HAP-1 (cell line): ENCODE data around the gene TSHB.

Experiments
- DNase-seq, 2 experiments: peaks; one replicate each; pipeline ENCODE4 v3.0.0-alpha.2; 2016 to 2020; ENCODE audit warnings: low spot score in 2 of 2
- H3K27me3 ChIP-seq: fragments of 250-450 bp; sonication (Bioruptor Pico); 2 replicates; pipeline ENCODE4 v1.5.1; 2020; ENCODE audit warnings: low read depth, mild to moderate bottlenecking, moderate library complexity
- H3K36me3 ChIP-seq: fragments of 250-450 bp; sonication (Bioruptor Pico); replicated peaks from 2 replicates; pipeline ENCODE4 v1.5.1; 2020; ENCODE audit warnings: mild to moderate bottlenecking
- H3K4me1 ChIP-seq: fragments of 250-450 bp; sonication (Bioruptor Pico); 2 replicates; pipeline ENCODE4 v1.5.1; 2020; ENCODE audit warnings: mild to moderate bottlenecking
- H3K4me3 ChIP-seq: fragments of 250-450 bp; sonication (Bioruptor Pico); 2 replicates; pipeline ENCODE4 v1.5.1; 2020; ENCODE audit warnings: mild to moderate bottlenecking, moderate library complexity
- H3K9me3 ChIP-seq: fragments of 250-450 bp; sonication (Bioruptor Pico); 2 replicates; pipeline ENCODE4 v1.5.1; 2020; ENCODE audit warnings: mild to moderate bottlenecking, moderate library complexity
- in situ Hi-C: fragments of 300-500 bp; cut with MboI; formaldehyde crosslinking; loops from 3 replicates; pipeline ENCODE4 v1.14.3; 2020; ENCODE audit warnings: low sequenced_read_pairs, inconsistent platforms, mixed read lengths

The TSHB gene

GRCh38 chr1:115067161-115067859, 37.7 kb downstream of the TSHB start:
- Histone ChIP-seq H3K9me3 (no peaks in the 10 kb centered on the region), H3K36me3 (no peaks in the 10 kb centered on the region), H3K4me1 (peaks cover 9% of the 10 kb centered on the region), H3K4me3 (no peak overlapping the region), H3K27me3 (no peaks in the 10 kb centered on the region)
- in situ Hi-C loops: no loop called here
- DNase-seq: no peak

GRCh38 chr1:115068826-115069585, 39.4 kb downstream of the TSHB start:
- H3K27me3 ChIP-seq: no peaks in the 10 kb centered on the region
- H3K4me1 ChIP-seq: peaks cover 9% of the 10 kb centered on the region
- no peaks in the 10 kb centered on the region for H3K36me3 ChIP-seq
- in situ Hi-C loops: no loop called here
- no peak for DNase-seq
- no peak overlapping the region for H3K4me3 ChIP-seq
- no peaks in the 10 kb centered on the region for H3K9me3 ChIP-seq

GRCh38 chr1:115069659-115070308, 40.2 kb downstream of the TSHB start:
- no peak for DNase-seq
- H3K36me3 ChIP-seq: no peaks in the 10 kb centered on the region
- no peaks in the 10 kb centered on the region for H3K9me3 ChIP-seq
- H3K4me3 ChIP-seq: no peak overlapping the region
- H3K27me3 ChIP-seq: no peaks in the 10 kb centered on the region
- in situ Hi-C loops: no loop called here
- peaks cover 9% of the 10 kb centered on the region for H3K4me1 ChIP-seq

GRCh38 chr1:115071012-115071664, 41.5 kb downstream of the TSHB start:
- Histone ChIP-seq H3K9me3 (no peaks in the 10 kb centered on the region), H3K36me3 (no peaks in the 10 kb centered on the region), H3K4me3 (no peak overlapping the region), H3K4me1 (peaks cover 9% of the 10 kb centered on the region), H3K27me3 (no peaks in the 10 kb centered on the region)
- DNase-seq: no peak
- in situ Hi-C loops: no loop called here

GRCh38 chr1:115073298-115074087, 43.9 kb downstream of the TSHB start:
- peaks cover 9% of the 10 kb centered on the region for H3K4me1 ChIP-seq
- no peaks in the 10 kb centered on the region for H3K27me3 ChIP-seq
- H3K36me3 ChIP-seq: no peaks in the 10 kb centered on the region
- H3K4me3 ChIP-seq: no peak overlapping the region
- H3K9me3 ChIP-seq: no peaks in the 10 kb centered on the region
- DNase-seq: no peak
- in situ Hi-C loops: no loop called here

GRCh38 chr1:115074839-115075534, 45.4 kb downstream of the TSHB start:
- no peaks in the 10 kb centered on the region for H3K27me3 ChIP-seq
- no peak overlapping the region for H3K4me3 ChIP-seq
- no peaks in the 10 kb centered on the region for H3K9me3 ChIP-seq
- DNase-seq: no peak
- no peaks in the 10 kb centered on the region for H3K36me3 ChIP-seq
- peaks cover 9% of the 10 kb centered on the region for H3K4me1 ChIP-seq
- in situ Hi-C loops: no loop called here

- Histone ChIP-seq H3K9me3 (no peaks in the 10 kb centered on the region), H3K36me3 (no peaks in the 10 kb centered on the region), H3K4me3 (no peak overlapping the region), H3K27me3 (no peaks in the 10 kb centered on the region), H3K4me1 (no peaks in the 10 kb centered on the region)
- no peak for DNase-seq
- in situ Hi-C loops: no loop called here
Observed at GRCh38 chr1:115076384-115076915, 46.8 kb downstream of the TSHB start.

- H3K4me1 ChIP-seq: no peaks in the 10 kb centered on the region
- DNase-seq: no peak
- no peaks in the 10 kb centered on the region for H3K27me3 ChIP-seq
- H3K9me3 ChIP-seq: no peaks in the 10 kb centered on the region
- H3K36me3 ChIP-seq: no peaks in the 10 kb centered on the region
- no peak overlapping the region for H3K4me3 ChIP-seq
- in situ Hi-C loops: no loop called here
Observed at GRCh38 chr1:115077286-115077983, 47.8 kb downstream of the TSHB start.

GRCh38 chr1:115077984-115078330, 48.3 kb downstream of the TSHB start:
- H3K27me3 ChIP-seq: no peaks in the 10 kb centered on the region
- H3K36me3 ChIP-seq: no peaks in the 10 kb centered on the region
- H3K4me3 ChIP-seq: no peak overlapping the region
- no peaks in the 10 kb centered on the region for H3K4me1 ChIP-seq
- DNase-seq: no peak
- in situ Hi-C loops: no loop called here
- H3K9me3 ChIP-seq: no peaks in the 10 kb centered on the region

- Histone ChIP-seq H3K4me1 (no peaks in the 10 kb centered on the region), H3K4me3 (no peak overlapping the region), H3K9me3 (no peaks in the 10 kb centered on the region), H3K36me3 (no peaks in the 10 kb centered on the region), H3K27me3 (no peaks in the 10 kb centered on the region)
- in situ Hi-C loops: no loop called here
- DNase-seq: no peak
Observed at GRCh38 chr1:115078708-115079107, 49.1 kb downstream of the TSHB start.

- Histone ChIP-seq H3K9me3 (no peaks in the 10 kb centered on the region), H3K4me3 (no peak overlapping the region), H3K36me3 (no peaks in the 10 kb centered on the region), H3K4me1 (no peaks in the 10 kb centered on the region), H3K27me3 (no peaks in the 10 kb centered on the region)
- in situ Hi-C loops: no loop called here
- no peak for DNase-seq
Observed at GRCh38 chr1:115082949-115083348, 53.3 kb downstream of the TSHB start.
